ENCODE data around the gene MKX.

GRCh38 chr10:27688991-27689390 is 56.6 kb downstream of the MKX start:
- TF ChIP-seq POLR2A (IDR thresholded peaks at IDR 0.05), result no peak
- no peak for TF ChIP-seq CTCF (IDR thresholded peaks at IDR 0.05)

Measured in thyroid gland (tissue), 4 donors.